Natural killer cell (primary cell): ENCODE results near the gene ADAP1. TPM values are rescaled to one million over a fixed set of nuclear protein-coding genes. Genes with fewer than 3 reads are reported as not detected.

ENCODE experiments used
- ATAC-seq, 3 donors: fragments of 150-1000 bp in 2 of 3; fragments of 200-7000 bp in 1 of 3; cut with Tn5 transposase; 1 replicate in 1 of 3; 2 replicates in 2 of 3; pipeline ENCODE4 v1.10.0; 2021; ENCODE audit warnings: mild to moderate bottlenecking in 2 of 3, moderate library complexity in 2 of 3
- DNase-seq, 2 donors: peaks; one replicate each; pipeline versions ENCODE4 v3.0.0 to v3.0.0-alpha.2; 2013 to 2021; ENCODE audit warnings: mixed read lengths in 1 of 2
- H3K27ac ChIP-seq: one replicate; pipeline ENCODE4 v1.5.1; 2013; ENCODE audit warnings: mild to moderate bottlenecking, low read length
- H3K27me3 ChIP-seq: one replicate; pipeline ENCODE4 v1.6.1; 2013; ENCODE audit warnings: low read length; ENCODE audit not compliant: control insufficient read depth, insufficient read depth
- H3K36me3 ChIP-seq: one replicate; pipeline ENCODE4 v1.6.1; 2013; ENCODE audit warnings: low read length; ENCODE audit not compliant: control insufficient read depth, insufficient read depth
- H3K4me1 ChIP-seq: one replicate; pipeline ENCODE4 v1.6.1; 2013; ENCODE audit warnings: low read length; ENCODE audit not compliant: control insufficient read depth, insufficient read depth
- H3K4me3 ChIP-seq: one replicate; pipeline ENCODE4 v1.5.1; 2013; ENCODE audit warnings: low read length
- H3K9me3 ChIP-seq: one replicate; pipeline ENCODE4 v1.6.1; 2013; ENCODE audit warnings: low read length; ENCODE audit not compliant: control insufficient read depth, insufficient read depth
- H3K27ac Mint-ChIP-seq, 2 donors: one replicate each; pipeline ENCODE4 v1.8.0; 2022; ENCODE audit warnings: mild to moderate bottlenecking in 2 of 2, mixed read lengths in 2 of 2, moderate library complexity in 1 of 2
- H3K27me3 Mint-ChIP-seq, 2 donors: one replicate each; pipeline ENCODE4 v1.8.0; 2022; ENCODE audit warnings: low read depth in 2 of 2, mixed read lengths in 2 of 2
- H3K36me3 Mint-ChIP-seq: one replicate; pipeline ENCODE4 v1.8.0; 2022; ENCODE audit warnings: mixed read lengths
- H3K4me1 Mint-ChIP-seq, 2 donors: one replicate each; pipeline ENCODE4 v1.8.0; 2022; ENCODE audit warnings: mixed read lengths in 2 of 2
- H3K4me3 Mint-ChIP-seq: one replicate; pipeline ENCODE4 v1.8.0; 2022; ENCODE audit warnings: mild to moderate bottlenecking, moderate library complexity, mixed read lengths
- H3K9me3 Mint-ChIP-seq, 2 donors: one replicate each; pipeline ENCODE4 v1.8.0; 2022; ENCODE audit warnings: mixed read lengths in 2 of 2
- CTCF ChIP-seq: fragments of 200-600 bp; IDR thresholded peaks from one replicate; pipeline ENCODE4 v1.8.0; 2022; ENCODE audit warnings: antibody characterized with exemption
- WGBS: methylation state at CpG from one replicate; pipeline ENCODE4 v1.1.7; 2013; ENCODE audit warnings: missing lambda C conversion rate; ENCODE audit not compliant: insufficient coverage; 5-methylcytosine and 5-hydroxymethylcytosine counted together
- intact Hi-C: fragments of 100-400 bp; cut with micrococcal nuclease; formaldehyde crosslinking; loops from one replicate; pipeline ENCODE4 v1.14.2; 2022
- total RNA-seq, 4 donors: library from RNA; stranded (reverse); fragments of 120-200 nt in 1 of 4; gene quantifications; one replicate each; pipeline versions ENCODE4 v1.2.3 to v1.2.4, GENCODE V29; 2013 to 2022

ADAP1 gene
- total RNA-seq, 3 donors from 2014 or later (not counting 1 experiment from before 2014, with no cell fraction given) = 87.2 to 117 (median 89.2) TPM

GRCh38 chr7:992709-993607 is 38.5 kb upstream of the ADAP1 start:
- intact Hi-C loops = loop anchor here (1.0 kb wide), 3 partner anchors 72 to 183 kb away; a partner anchor contains a TSS
- Histone ChIP-seq H3K9me3 (no peaks in the 10 kb centered on the region), H3K36me3 (no peaks in the 10 kb centered on the region), H3K27me3 (no peaks in the 10 kb centered on the region), H3K27ac (no peak overlapping the region), H3K4me1 (peaks cover 33% of the 10 kb centered on the region), H3K4me3 (no peak overlapping the region)
- WGBS = 25% methylated on average over 34 of the region's 34 CpGs
- Mint-ChIP-seq H3K4me1 (peaks cover 5 to 8% of the 10 kb centered on the region in 2 donors), H3K36me3 (no peaks in the 10 kb centered on the region), H3K4me3 (no peak overlapping the region), H3K27ac (no peak overlapping the region), H3K9me3 (no peaks in the 10 kb centered on the region), H3K27me3 (no peaks in the 10 kb centered on the region)
- DNase-seq (peak; percentile 89 to 96), ATAC-seq (peak; percentile 99 to 100 (median 100))
- peak; percentile 99 for TF ChIP-seq CTCF

GRCh38 chr7:991729-992656 is 37.5 kb upstream of the ADAP1 start:
- Mint-ChIP-seq H3K36me3 (no peaks in the 10 kb centered on the region), H3K4me3 (no peak overlapping the region), H3K9me3 (no peaks in the 10 kb centered on the region), H3K27me3 (no peaks in the 10 kb centered on the region), H3K27ac (no peak overlapping the region), H3K4me1 (peaks cover 5 to 8% of the 10 kb centered on the region in 2 donors)
- ATAC-seq (no peak), DNase-seq (no peak)
- Histone ChIP-seq H3K27ac (no peak overlapping the region), H3K36me3 (no peaks in the 10 kb centered on the region), H3K9me3 (no peaks in the 10 kb centered on the region), H3K4me3 (no peak overlapping the region), H3K27me3 (peaks cover 5% of the 10 kb centered on the region), H3K4me1 (peaks cover 33% of the 10 kb centered on the region)
- no peak for TF ChIP-seq CTCF
- 89% methylated on average over 32 of the region's 34 CpGs for WGBS
- intact Hi-C loops = no loop called here

- 90% methylated on average over 35 of the region's 35 CpGs for WGBS
Measured at GRCh38 chr7:990933-991728, 36.7 kb upstream of the ADAP1 start.

More at GRCh38 chr7:990933-991728, 36.7 kb upstream of the ADAP1 start:
- Histone ChIP-seq H3K36me3 (no peaks in the 10 kb centered on the region), H3K27me3 (peaks cover 9% of the 10 kb centered on the region), H3K9me3 (no peaks in the 10 kb centered on the region), H3K4me3 (no peak overlapping the region), H3K27ac (no peak overlapping the region), H3K4me1 (peaks cover 24% of the 10 kb centered on the region)
- Mint-ChIP-seq H3K27me3 (peaks cover 0 to 2% of the 10 kb centered on the region in 2 donors), H3K9me3 (no peaks in the 10 kb centered on the region), H3K27ac (no peak overlapping the region), H3K4me3 (no peak overlapping the region), H3K4me1 (peaks cover 5 to 8% of the 10 kb centered on the region in 2 donors), H3K36me3 (no peaks in the 10 kb centered on the region)
- intact Hi-C loops = no loop called here
- TF ChIP-seq CTCF = no peak
- DNase-seq = no peak
- ATAC-seq = no peak
